HG02938 (cell line): ENCODE results near the gene LST1.
A peak's percentile ranks its signal among the peaks of the same experiment; 100 is the strongest.
"Not testable (repeated sequence)": the region's sequence is repeated elsewhere in the genome, so short reads cannot be mapped to it uniquely, and the experiment has no call there.

ENCODE experiments used
- ATAC-seq: cut with Tn5 transposase; IDR thresholded peaks from one replicate; pipeline ENCODE4 v1.9.1; 2021; ENCODE audit warnings: mild to moderate bottlenecking, moderate library complexity; ENCODE audit not compliant: unreplicated experiment

Gene LST1

GRCh38 chr6:31586008-31586407, at the start of gene LST1:
Gene LST1, plus strand, starts transcription at chr6:31586277. Its CDS starts 1,023 bp downstream, at chr6:31587300.
- no peak for ATAC-seq

DNA sequence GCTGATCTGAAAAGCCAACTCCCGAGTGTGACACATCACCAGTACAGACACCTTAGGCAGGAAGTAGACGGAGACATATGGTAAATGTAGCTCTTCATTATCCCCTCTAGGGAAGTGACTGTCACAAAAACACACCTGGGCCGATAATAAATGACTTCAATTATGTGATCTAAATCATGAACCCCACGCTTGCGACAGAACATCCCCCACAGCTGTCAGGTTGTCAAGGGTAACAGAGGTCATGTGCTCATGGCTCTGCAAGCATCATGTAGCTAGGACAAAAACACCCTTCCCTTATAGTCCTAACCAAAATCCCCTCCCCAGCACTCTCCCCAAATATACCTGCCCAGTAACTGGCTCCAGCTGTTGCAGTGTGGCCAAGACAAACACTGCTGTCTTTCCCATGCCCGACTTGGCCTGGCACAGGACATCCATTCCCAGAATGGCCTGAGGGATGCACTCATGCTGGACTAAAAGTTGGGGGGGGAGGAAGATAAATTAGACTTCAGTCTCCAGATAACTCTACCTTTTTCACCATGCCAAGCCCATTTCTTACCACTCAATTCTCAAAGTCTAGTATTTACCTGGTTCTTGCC, 47.2 kb upstream of the LST1 start:
- no peak for ATAC-seq

- no peak for ATAC-seq
Observed at GRCh38 chr6:31540640-31541039, 45.4 kb upstream of the LST1 start.

DNA sequence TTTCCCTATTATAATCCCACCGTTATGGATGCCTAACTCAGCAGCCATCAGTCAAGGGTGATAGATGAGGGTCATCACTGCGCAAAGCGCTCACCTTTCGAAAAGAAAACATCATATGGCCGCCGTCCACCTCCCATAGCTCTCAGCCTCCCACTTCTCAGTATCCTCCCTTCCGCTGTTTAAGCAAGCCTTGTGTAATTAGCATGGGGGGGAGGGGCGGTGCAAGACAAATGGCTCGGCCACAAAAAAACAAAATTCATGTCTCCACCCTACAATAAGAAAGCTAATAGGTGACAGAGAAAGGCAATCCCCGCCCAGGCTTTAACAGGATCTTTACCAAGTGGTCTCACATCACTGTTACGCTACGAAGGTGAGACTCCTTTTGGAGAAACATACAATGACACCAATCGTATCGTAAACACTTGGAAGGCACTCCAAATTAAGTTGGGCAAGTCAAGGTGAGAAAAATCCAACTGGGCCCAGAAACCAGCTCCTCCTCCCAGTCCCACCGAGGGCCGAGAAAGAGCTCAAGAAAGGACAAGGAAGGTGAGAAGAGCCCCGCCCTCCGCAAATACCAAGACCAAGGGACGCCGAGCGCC, 44.9 kb upstream of the LST1 start:
- no peak for ATAC-seq

- peak; percentile 61 for ATAC-seq
Observed at GRCh38 chr6:31541658-31542521, 44.2 kb upstream of the LST1 start, which contains the start of gene DDX39B. Gene DDX39B, minus strand, starts transcription at chr6:31542003. Its CDS starts 1,471 bp downstream, at chr6:31540532.

- no peak for ATAC-seq
Observed at GRCh38 chr6:31543639-31544038, 42.4 kb upstream of the LST1 start.

GRCh38 chr6:31544676-31545075, 41.4 kb upstream of the LST1 start:
- no peak for ATAC-seq

GRCh38 chr6:31545291-31545690, 40.8 kb upstream of the LST1 start:
- ATAC-seq = no peak

DNA sequence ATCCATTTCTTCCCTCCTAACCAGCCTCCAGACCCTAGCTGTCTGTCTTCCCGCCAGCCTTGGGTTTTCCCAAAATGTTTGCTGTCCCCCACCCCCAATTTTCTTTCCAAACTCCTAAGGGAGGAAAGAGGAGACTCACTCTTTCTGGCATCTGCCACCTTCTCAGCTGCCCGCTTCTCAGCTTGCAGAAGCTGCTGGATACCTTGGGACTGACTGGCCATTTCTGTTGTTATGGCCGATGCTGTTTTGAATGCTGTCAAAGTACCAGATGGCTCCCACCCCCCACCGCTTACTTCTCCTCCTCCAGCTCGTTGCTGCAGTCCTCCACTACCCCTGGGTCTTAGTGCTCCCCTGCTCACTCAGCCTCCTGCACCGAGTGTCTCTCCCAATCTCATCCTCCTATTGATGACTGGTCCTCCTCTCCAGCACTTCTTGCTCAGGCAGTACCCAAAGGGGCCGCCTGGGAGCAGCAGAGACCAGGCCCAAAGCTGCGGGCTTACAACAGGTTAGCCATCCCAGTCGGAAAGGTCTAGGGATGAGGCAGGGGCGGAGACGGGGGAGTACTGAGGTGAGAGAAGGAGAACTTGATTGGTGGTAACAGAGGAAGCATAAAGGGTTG, 39.6 kb upstream of the LST1 start, which contains the start of gene ATP6V1G2:
TSS of gene ATP6V1G2 (minus strand) at position 270 of the 619 bp plus-strand sequence. CDS start at position 221, 49 bp downstream.
- peak; percentile 38 for ATAC-seq

DNA sequence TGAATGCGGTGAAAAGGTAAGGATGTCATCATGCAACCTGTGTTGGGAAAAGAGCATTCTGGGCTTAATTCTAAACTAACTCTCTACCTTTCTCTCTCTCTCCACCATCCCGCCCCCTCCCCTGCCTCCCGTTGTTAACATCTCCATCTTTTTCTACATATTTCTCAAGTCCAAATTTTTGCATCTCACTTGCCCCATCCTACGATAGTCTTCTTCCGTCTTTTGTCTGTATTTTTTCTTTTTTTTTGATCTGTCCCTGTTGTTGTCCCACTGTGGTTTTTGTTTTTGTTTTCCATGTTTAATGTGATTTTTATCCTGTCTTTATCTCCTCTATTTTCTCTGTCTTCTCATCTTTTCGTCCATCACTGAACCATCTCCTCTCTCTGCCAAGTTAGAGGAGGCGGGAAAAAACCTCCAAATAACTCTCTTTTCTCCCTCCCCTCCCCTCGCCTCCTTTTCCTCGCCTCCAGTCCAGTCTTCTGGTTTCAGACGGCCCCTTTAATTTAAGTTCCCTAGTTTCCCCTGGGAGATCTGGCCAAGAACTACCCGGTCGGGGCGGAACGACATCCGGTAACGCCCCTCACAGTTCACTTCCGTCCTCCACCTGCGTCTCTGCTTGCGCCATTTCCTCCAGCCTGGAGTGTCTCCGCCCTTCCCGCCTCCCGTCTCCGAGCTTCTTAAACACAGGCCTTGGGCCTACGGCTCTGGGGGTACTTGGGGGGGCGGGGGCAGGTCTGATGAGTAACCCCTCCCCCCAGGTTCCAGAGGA, 38.9 kb upstream of the LST1 start, which contains the start of gene NFKBIL1:
TSS of gene NFKBIL1 (plus strand) at position 651 of the 769 bp plus-strand sequence. CDS start at position 738, 87 bp downstream.
- peak; percentile 63 for ATAC-seq

DNA sequence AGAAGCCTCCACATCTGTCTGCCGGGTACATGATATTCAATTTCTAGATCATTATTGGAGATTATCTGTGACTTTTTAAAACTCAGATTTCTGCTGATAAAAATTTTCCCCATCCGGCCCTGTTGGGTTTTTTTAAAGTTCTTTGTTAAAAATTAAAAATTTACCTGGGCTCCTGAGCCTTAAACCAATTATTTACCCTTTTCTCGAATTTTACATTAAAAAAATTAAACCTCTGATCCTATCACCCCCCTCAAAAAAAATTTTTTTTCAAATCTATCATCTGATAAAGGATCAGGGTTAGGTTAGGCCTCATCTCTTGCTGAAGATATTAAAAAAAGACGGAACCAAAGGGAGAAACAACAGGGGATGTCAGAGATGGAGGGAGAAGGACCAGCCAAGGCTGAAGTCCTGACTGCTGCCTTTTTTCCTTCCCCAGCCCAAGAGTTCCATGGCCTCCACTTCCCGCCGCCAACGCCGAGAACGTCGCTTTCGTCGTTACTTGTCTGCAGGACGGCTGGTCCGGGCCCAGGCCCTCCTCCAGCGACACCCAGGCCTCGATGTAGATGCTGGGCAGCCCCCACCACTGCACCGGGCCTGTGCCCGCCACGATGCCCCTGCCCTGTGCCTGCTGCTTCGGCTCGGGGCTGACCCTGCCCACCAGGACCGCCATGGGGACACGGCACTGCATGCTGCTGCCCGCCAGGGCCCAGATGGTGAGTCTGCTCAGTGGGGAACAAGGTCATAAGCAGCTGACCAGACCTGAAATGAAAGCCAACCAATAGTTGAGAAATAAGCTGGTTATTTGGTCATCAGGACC, 38.1 kb upstream of the LST1 start:
- no peak for ATAC-seq

GRCh38 chr6:31548544-31548873, 37.6 kb upstream of the LST1 start:
- no peak for ATAC-seq

- not testable (repeated sequence) for ATAC-seq
Observed at GRCh38 chr6:31551371-31551770, 34.7 kb upstream of the LST1 start.

DNA sequence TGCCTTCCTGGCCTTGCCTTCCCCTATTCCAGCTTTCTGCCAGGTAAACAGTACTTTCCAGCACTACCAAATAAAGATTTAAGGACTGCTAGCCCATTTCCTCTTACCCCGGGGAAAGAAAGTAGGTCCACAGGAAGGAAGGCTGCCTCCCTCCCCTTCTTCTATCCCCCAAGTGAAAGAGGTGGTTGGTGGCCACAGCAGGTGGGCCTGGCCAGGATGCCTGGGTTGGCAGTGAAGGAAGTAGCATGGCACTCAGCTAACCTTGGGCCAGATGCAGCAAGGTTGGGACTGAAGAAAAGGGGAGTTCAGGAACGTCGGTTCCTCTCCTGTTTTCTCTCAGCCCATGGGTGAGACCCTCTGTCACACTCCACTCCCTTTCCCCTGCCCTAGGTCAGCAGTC, 29.8 kb upstream of the LST1 start:
- no peak for ATAC-seq

- ATAC-seq = no peak
Observed at GRCh38 chr6:31557443-31558317, 28.4 kb upstream of the LST1 start.

DNA sequence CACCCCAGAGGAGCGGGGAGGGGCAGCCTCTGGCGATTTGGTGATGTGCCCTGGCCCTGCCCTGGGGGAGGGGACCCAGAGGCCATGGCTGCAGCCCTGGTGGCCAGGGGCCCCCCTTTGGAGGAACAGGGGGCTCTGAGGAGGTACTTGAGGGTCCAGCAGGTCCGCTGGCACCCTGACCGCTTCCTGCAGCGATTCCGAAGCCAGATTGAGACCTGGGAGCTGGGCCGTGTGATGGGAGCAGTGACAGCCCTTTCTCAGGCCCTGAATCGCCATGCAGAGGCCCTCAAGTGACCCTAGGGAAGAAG, 27.8 kb upstream of the LST1 start:
- ATAC-seq = no peak

- no peak for ATAC-seq
Observed at GRCh38 chr6:31558631-31559500, 27.2 kb upstream of the LST1 start.

DNA sequence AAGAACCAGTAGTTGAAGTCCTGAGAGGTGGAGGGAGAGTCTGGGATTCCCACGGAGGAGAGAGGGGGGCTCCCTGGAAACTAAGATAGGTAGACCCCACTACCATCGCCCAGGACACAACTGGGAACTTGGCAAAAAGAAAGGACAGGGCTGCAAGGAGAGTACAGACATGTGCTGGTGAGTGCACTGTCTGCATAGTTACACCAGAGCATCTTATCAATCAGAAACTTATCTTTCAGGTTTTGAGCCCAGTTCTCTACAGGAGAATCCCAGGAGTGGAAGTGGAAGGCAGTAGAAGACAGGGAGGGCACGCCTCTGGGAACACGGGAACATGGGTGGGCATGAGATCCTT, 26.5 kb upstream of the LST1 start:
- no peak for ATAC-seq
